Testis (tissue), 2 donors: ENCODE results near the gene DYDC1.

ENCODE experiments used
- POLR2A ChIP-seq: fragments of 450-650 bp; IDR thresholded peaks from one replicate; pipeline ENCODE4 v1.6.1; 2017; ENCODE audit warnings: antibody characterized with exemption, mild to moderate bottlenecking, moderate library complexity
- TF ChIP-seq, protein P1 (sequence below), 3 experiments: fragments of 450-650 bp in 2 of 3; fragments of 200-600 bp in 1 of 3; sonication (generic) in 1 of 3; IDR thresholded peaks; one replicate each; pipeline ENCODE4 v1.5.1; 2016 to 2019; ENCODE audit warnings: antibody characterized with exemption in 3 of 3, mild to moderate bottlenecking in 2 of 3, moderate library complexity in 1 of 3

DNA sequence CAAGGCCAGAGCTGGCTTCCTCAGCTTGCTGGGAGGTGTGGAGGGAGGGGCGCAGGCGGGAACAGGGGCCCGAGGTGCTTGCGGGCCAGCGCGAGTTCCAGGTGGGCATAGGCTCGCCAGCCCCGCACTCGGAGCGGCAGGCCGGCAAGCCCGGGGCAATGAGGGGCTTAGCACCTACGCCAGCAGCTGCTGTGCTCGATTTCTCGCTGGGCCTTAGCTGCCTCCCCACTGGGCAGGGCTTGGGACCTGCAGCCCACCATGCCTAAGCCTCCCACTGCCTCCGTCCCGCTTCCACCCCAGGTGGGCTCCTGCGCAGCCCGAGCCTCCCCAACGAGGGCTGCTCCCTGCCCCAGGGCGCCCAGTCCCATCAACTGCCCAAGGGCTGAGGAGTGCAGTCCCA lies 41.2 kb downstream of the DYDC1 start:
- TF ChIP-seq, protein P1, sequence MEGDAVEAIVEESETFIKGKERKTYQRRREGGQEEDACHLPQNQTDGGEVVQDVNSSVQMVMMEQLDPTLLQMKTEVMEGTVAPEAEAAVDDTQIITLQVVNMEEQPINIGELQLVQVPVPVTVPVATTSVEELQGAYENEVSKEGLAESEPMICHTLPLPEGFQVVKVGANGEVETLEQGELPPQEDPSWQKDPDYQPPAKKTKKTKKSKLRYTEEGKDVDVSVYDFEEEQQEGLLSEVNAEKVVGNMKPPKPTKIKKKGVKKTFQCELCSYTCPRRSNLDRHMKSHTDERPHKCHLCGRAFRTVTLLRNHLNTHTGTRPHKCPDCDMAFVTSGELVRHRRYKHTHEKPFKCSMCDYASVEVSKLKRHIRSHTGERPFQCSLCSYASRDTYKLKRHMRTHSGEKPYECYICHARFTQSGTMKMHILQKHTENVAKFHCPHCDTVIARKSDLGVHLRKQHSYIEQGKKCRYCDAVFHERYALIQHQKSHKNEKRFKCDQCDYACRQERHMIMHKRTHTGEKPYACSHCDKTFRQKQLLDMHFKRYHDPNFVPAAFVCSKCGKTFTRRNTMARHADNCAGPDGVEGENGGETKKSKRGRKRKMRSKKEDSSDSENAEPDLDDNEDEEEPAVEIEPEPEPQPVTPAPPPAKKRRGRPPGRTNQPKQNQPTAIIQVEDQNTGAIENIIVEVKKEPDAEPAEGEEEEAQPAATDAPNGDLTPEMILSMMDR (IDR thresholded peaks at IDR 0.05), result no peak
- no peak for TF ChIP-seq POLR2A
